Suprapubic skin (tissue), 3 donors: ENCODE data around the gene RECK.

Source experiments
- CTCF ChIP-seq, 2 donors: fragments of 200-600 bp in 1 of 2; fragments of 450-650 bp in 1 of 2; sonication (generic) in 1 of 2; IDR thresholded peaks; one replicate each; pipeline ENCODE4 v1.5.1; 2016 to 2019; ENCODE audit warnings: antibody characterized with exemption in 2 of 2, mild to moderate bottlenecking in 1 of 2, moderate library complexity in 1 of 2
- EP300 ChIP-seq: sonication (generic); formaldehyde crosslinking; IDR thresholded peaks from one replicate; pipeline ENCODE4 v1.6.1; 2017; ENCODE audit warnings: antibody characterized with exemption
- POLR2A ChIP-seq, 2 donors: fragments of 450-650 bp; IDR thresholded peaks; one replicate each; pipeline ENCODE4 v1.6.1; 2017; ENCODE audit warnings: antibody characterized with exemption in 2 of 2, mild to moderate bottlenecking in 2 of 2, moderate library complexity in 2 of 2

GRCh38 chr9:36120705-36121104, 84.0 kb downstream of the RECK start:
- TF ChIP-seq CTCF (IDR thresholded peaks at IDR 0.05): no peak
- TF ChIP-seq POLR2A (IDR thresholded peaks at IDR 0.05): no peak
- TF ChIP-seq EP300: no peak
